Stimulated activated CD4-positive, alpha-beta T cell treated with anti-CD3 and anti-CD28 coated beads, Interleukin-4, amount 100 ng/mL, for 4 hours (primary cell): ENCODE measurements around the gene ZNF654.
A peak's percentile ranks its signal among the peaks of the same experiment; 100 is the strongest.
"Not testable (repeated sequence)": the region's sequence is repeated elsewhere in the genome, so short reads cannot be mapped to it uniquely, and the experiment has no call there.

Experiments
- DNase-seq, 2 experiments: peaks; one replicate each; pipeline ENCODE4 v3.0.0-alpha.2; 2020

The ZNF654 gene

GRCh38 chr3:88075072-88075471 is 16.0 kb downstream of the ZNF654 start:
- no peak for DNase-seq

GRCh38 chr3:88075497-88075896 is 16.4 kb downstream of the ZNF654 start:
- no peak for DNase-seq

GRCh38 chr3:88076712-88077111 is 17.7 kb downstream of the ZNF654 start:
- no peak for DNase-seq

GRCh38 chr3:88078932-88079331 is 19.9 kb downstream of the ZNF654 start:
- no peak for DNase-seq

GRCh38 chr3:88082854-88083253 is 23.8 kb downstream of the ZNF654 start:
- DNase-seq = no peak

- no peak for DNase-seq
These were observed 25.0 kb downstream of the ZNF654 start for GRCh38 chr3:88084097-88084501.

- no peak for DNase-seq
These were observed 31.6 kb downstream of the ZNF654 start for GRCh38 chr3:88090681-88091080.

GRCh38 chr3:88092270-88092669 is 33.2 kb downstream of the ZNF654 start:
- DNase-seq = no peak

- DNase-seq = no peak
These were observed 34.2 kb downstream of the ZNF654 start for GRCh38 chr3:88093266-88093665.

GRCh38 chr3:88101142-88101541 is 42.1 kb downstream of the ZNF654 start:
- DNase-seq = no peak

GRCh38 chr3:88105325-88105724 is 46.3 kb downstream of the ZNF654 start:
- no peak for DNase-seq

GRCh38 chr3:88112289-88112688 is 53.2 kb downstream of the ZNF654 start:
- no peak for DNase-seq

- DNase-seq = peak; percentile 19 to 38
These were observed 54.5 kb downstream of the ZNF654 start for GRCh38 chr3:88113311-88114162.

- no peak for DNase-seq
These were observed 56.0 kb downstream of the ZNF654 start for GRCh38 chr3:88114878-88115549.

GRCh38 chr3:88117683-88118082 is 58.6 kb downstream of the ZNF654 start:
- no peak for DNase-seq

- not testable (repeated sequence) for DNase-seq
These were observed 59.5 kb downstream of the ZNF654 start for GRCh38 chr3:88118603-88119002.

- no peak for DNase-seq
These were observed 64.5 kb downstream of the ZNF654 start for GRCh38 chr3:88123526-88123925.

- DNase-seq = no peak
These were observed 72.6 kb downstream of the ZNF654 start for GRCh38 chr3:88131695-88132094.

- DNase-seq = no peak
These were observed 73.8 kb downstream of the ZNF654 start for GRCh38 chr3:88132894-88133293.

GRCh38 chr3:88133711-88134263 is 74.7 kb downstream of the ZNF654 start:
- no peak for DNase-seq

GRCh38 chr3:88137836-88138235 is 78.8 kb downstream of the ZNF654 start:
- no peak for DNase-seq

- no peak for DNase-seq
These were observed 82.5 kb downstream of the ZNF654 start for GRCh38 chr3:88141458-88142083.

GRCh38 chr3:88142094-88142624 is 83.1 kb downstream of the ZNF654 start:
- DNase-seq = no peak
